Measurements from ENCODE around the gene CSGALNACT2. TPM values are rescaled to one million over a fixed set of nuclear protein-coding genes. Genes with fewer than 3 reads are reported as not detected.

CSGALNACT2 gene
- total and polyA plus RNA-seq, 2 of the 13 experiments (the other 11 are each of a cell fraction or from before 2014, with no cell fraction given): 3.3 to 7.1 TPM

GRCh38 chr10:43134126-43134905, 3.9 kb upstream of the CSGALNACT2 start:
- H3K9me3 ChIP-seq (ENCODE audit: low read length): no peaks in the 10 kb centered on the region
- BruUV-seq (replicated peaks): no TSS peak
- H2AFZ ChIP-seq (ENCODE audit: low read length): no peak overlapping the region
- ChIA-PET POLR2A (no interaction called here), CTCF (ENCODE audit: low intra/inter-chr PET ratio, low total read pairs) (no interaction called here)
- H3K4me2 ChIP-seq (ENCODE audit: low read depth, low read length): no peak overlapping the region
- peaks cover 4% of the 10 kb centered on the region for H3K79me2 ChIP-seq (ENCODE audit: insufficient read depth, low read length)
- WGBS (ENCODE audit: low lambda C conversion rate): 47% methylated on average over 5 of the region's 5 CpGs
- ATAC-seq (no peak), FAIRE-seq (no peak), DNase-seq (ENCODE audit: low spot score) (no peak)
- no peak overlapping the region for H3K27ac ChIP-seq (ENCODE audit: extremely low read length, insufficient read depth, low read length)
- H4K20me1 ChIP-seq (ENCODE audit: insufficient read depth, low read length): no peaks in the 10 kb centered on the region
- H3K4me3 ChIP-seq (replicated peaks in 1 of 3; ENCODE audit: insufficient read depth in 1 of 3, low read depth in 2 of 3, low read length in 3 of 3): no peak overlapping the region
- in situ Hi-C loops (cut with HindIII; ENCODE audit: extremely low pct_ligation_motif_present, low pct_unique_long_range_greater_than_20kb) (no loop called here), intact Hi-C loops (cut with micrococcal nuclease; ENCODE audit: unreplicated experiment) (no loop called here)
- H3K36me3 ChIP-seq (replicated peaks in 1 of 2; ENCODE audit: control insufficient read depth in 1 of 2, insufficient read depth in 2 of 2, low read length in 2 of 2): no peaks in the 10 kb centered on the region
- peaks cover 1 to 15% of the 10 kb centered on the region in 2 experiments; a peak in 4 of 5 replicates for H3K27me3 ChIP-seq (ENCODE audit: control insufficient read depth in 1 of 2, insufficient read depth in 2 of 2, low read length in 2 of 2)
- TF ChIP-seq PAX8 (CRISPR knock-in tag; IDR thresholded peaks at IDR 0.05; ENCODE audit: borderline replicate concordance) (no peak), ZNF414 (CRISPR knock-in tag; IDR thresholded peaks at IDR 0.05) (no peak), ZSCAN25 (CRISPR knock-in tag; IDR thresholded peaks at IDR 0.05) (no peak), SCMH1 (CRISPR knock-in tag; IDR thresholded peaks at IDR 0.05; ENCODE audit: borderline replicate concordance) (no peak), ARNTL (CRISPR knock-in tag; IDR thresholded peaks at IDR 0.05) (no peak), PHF20 (CRISPR knock-in tag; IDR thresholded peaks at IDR 0.05) (no peak), CBX1 (IDR thresholded peaks at IDR 0.05; ENCODE audit: low read depth) (no peak), ZZZ3 (CRISPR knock-in tag; IDR thresholded peaks at IDR 0.05; ENCODE audit: borderline replicate concordance) (no peak), ATF3 (CRISPR knock-in tag; IDR thresholded peaks at IDR 0.05) (no peak)
- no peak overlapping the region for H3K9ac ChIP-seq (ENCODE audit: insufficient read depth, low read depth, low read length)
- H3K4me1 ChIP-seq (ENCODE audit: insufficient read depth, low read length): peaks cover 16% of the 10 kb centered on the region

Data from HepG2 (cell line).